Parathyroid adenoma (tissue), 2 donors: ENCODE data around the gene IGDCC3.

Source experiments
- H2AFZ ChIP-seq: fragments of 300-600 bp; sonication (generic); one replicate; pipeline ENCODE4 v1.7.0; 2017; ENCODE audit warnings: antibody characterized with exemption, mild to moderate bottlenecking
- H3K27ac ChIP-seq: fragments of 300-600 bp; sonication (generic); one replicate; pipeline ENCODE4 v1.7.0; 2017
- H3K27me3 ChIP-seq: fragments of 300-600 bp; sonication (generic); one replicate; pipeline ENCODE4 v1.7.0; 2017; ENCODE audit warnings: low read length; ENCODE audit not compliant: control insufficient read depth, insufficient read depth
- H3K36me3 ChIP-seq: fragments of 300-600 bp; sonication (generic); one replicate; pipeline ENCODE4 v1.7.0; 2017; ENCODE audit warnings: low read length; ENCODE audit not compliant: control insufficient read depth, insufficient read depth
- H3K4me1 ChIP-seq: fragments of 300-600 bp; sonication (generic); one replicate; pipeline ENCODE4 v1.7.0; 2017; ENCODE audit warnings: control low read depth
- H3K4me2 ChIP-seq: fragments of 300-600 bp; sonication (generic); one replicate; pipeline ENCODE4 v1.7.0; 2017; ENCODE audit warnings: low read length
- H3K4me3 ChIP-seq: fragments of 300-600 bp; sonication (generic); one replicate; pipeline ENCODE4 v1.7.0; 2017; ENCODE audit warnings: low read depth, low read length
- H3K79me2 ChIP-seq: fragments of 300-600 bp; sonication (generic); one replicate; pipeline ENCODE4 v1.7.0; 2017; ENCODE audit warnings: control low read depth
- H3K9ac ChIP-seq: fragments of 300-600 bp; sonication (generic); one replicate; pipeline ENCODE4 v1.7.0; 2017; ENCODE audit warnings: mild to moderate bottlenecking
- H3K9me3 ChIP-seq: fragments of 300-600 bp; sonication (generic); one replicate; pipeline ENCODE4 v1.7.0; 2017; ENCODE audit warnings: low read length; ENCODE audit not compliant: control insufficient read depth
- CTCF ChIP-seq: fragments of 300-600 bp; sonication (generic); IDR thresholded peaks from one replicate; pipeline ENCODE4 v1.7.0; 2017; ENCODE audit warnings: antibody characterized with exemption, mild to moderate bottlenecking
- donor health status: primary hyperparathyroidism.

Gene IGDCC3

GRCh38 chr15:65377976-65378366 lies at the start of gene IGDCC3:
Gene IGDCC3 (minus strand): TSS chr15:65378002. CDS start chr15:65377788, 214 bp downstream.
- H3K27me3 ChIP-seq, result no peaks in the 10 kb centered on the region
- H3K27ac ChIP-seq, result peak within 1 kb of the TSS; percentile 83
- no peaks in the 10 kb centered on the region for H3K79me2 ChIP-seq
- no peak within 1 kb of the TSS for H3K9ac ChIP-seq
- TF ChIP-seq CTCF, result no peak
- peaks cover 13% of the 10 kb centered on the region for H3K4me1 ChIP-seq
- H3K4me3 ChIP-seq, result peak within 1 kb of the TSS; percentile 78
- peak within 1 kb of the TSS; percentile 79 for H2AFZ ChIP-seq
- no peaks in the 10 kb centered on the region for H3K9me3 ChIP-seq
- H3K4me2 ChIP-seq, result peak within 1 kb of the TSS; percentile 95
- no peaks in the 10 kb centered on the region for H3K36me3 ChIP-seq

- Histone ChIP-seq H2AFZ (no peak overlapping the region), H3K9ac (no peak overlapping the region), H3K9me3 (no peaks in the 10 kb centered on the region), H3K4me3 (no peak overlapping the region), H3K36me3 (no peaks in the 10 kb centered on the region), H3K27me3 (no peaks in the 10 kb centered on the region), H3K79me2 (no peaks in the 10 kb centered on the region), H3K27ac (no peak overlapping the region), H3K4me1 (no peaks in the 10 kb centered on the region), H3K4me2 (no peak overlapping the region)
- TF ChIP-seq CTCF, result no peak
Observed at GRCh38 chr15:65426216-65426853, 48.5 kb upstream of the IGDCC3 start.

GRCh38 chr15:65424683-65425082 lies 46.9 kb upstream of the IGDCC3 start:
- Histone ChIP-seq H3K9me3 (no peaks in the 10 kb centered on the region), H3K4me1 (no peaks in the 10 kb centered on the region), H3K27me3 (no peaks in the 10 kb centered on the region), H3K36me3 (no peaks in the 10 kb centered on the region), H3K4me2 (no peak overlapping the region), H2AFZ (no peak overlapping the region), H3K79me2 (no peaks in the 10 kb centered on the region), H3K27ac (no peak overlapping the region), H3K9ac (no peak overlapping the region), H3K4me3 (no peak overlapping the region)
- no peak for TF ChIP-seq CTCF

- H3K4me1 ChIP-seq, result no peaks in the 10 kb centered on the region
- H3K36me3 ChIP-seq, result no peaks in the 10 kb centered on the region
- no peaks in the 10 kb centered on the region for H3K9me3 ChIP-seq
- TF ChIP-seq CTCF, result no peak
- no peaks in the 10 kb centered on the region for H3K27me3 ChIP-seq
- H3K9ac ChIP-seq, result no peak overlapping the region
- no peaks in the 10 kb centered on the region for H3K79me2 ChIP-seq
- no peak overlapping the region for H3K4me3 ChIP-seq
- no peak overlapping the region for H2AFZ ChIP-seq
- no peak overlapping the region for H3K27ac ChIP-seq
- no peak overlapping the region for H3K4me2 ChIP-seq
Observed at GRCh38 chr15:65423976-65424679, 46.3 kb upstream of the IGDCC3 start.
